DMS53 treated with DMSO at 0.1 percent for 48 hours (cell line): ENCODE results near the gene LMAN2L.

ENCODE experiments used
- DNase-seq: peaks from one replicate; lab custom pipeline; 2025; ENCODE audit not compliant: unreplicated experiment; lab: John Stamatoyannopoulos, UW

The LMAN2L gene

DNA sequence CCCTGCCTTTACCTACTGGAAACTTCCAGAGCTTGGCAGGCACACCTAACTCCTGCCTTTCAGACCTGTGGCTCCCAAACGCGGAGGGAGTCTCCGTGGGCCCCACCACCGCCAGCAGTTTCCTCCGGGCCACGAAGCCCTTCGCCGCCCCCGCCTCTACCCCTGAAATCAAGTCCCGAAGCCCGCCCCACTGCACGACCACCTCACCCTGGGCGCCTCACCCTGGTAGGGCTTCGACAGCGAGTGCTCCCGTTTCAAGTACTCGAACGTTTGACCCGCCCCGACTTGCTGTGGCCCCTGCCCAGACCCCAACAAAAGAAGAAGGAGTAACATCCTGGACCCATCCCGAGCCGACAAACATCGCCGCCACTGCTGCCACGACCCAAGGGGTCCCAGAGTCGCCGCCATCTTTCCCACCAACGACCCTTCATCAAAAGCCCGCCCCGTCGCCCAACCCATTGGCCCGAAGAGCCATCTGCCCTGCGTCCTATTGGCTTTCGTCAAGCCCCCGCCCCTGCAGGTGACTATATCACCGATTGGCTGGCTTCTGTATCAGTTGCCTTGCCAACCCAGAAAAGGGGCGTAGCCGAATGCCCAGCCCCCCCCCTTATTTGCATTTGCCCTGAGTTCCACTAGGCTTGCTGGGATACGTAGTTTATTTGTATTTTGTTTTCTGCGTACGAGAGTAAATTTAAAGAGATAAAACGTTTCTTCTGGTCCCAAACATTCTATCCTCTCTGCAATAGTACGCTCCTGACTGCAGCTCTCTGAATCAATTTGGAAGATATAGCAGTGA, at the start of gene LMAN2L:
Gene LMAN2L (minus strand): TSS at position 432 of the 796 bp plus-strand sequence. CDS start 24 bp downstream, at position 408.
- DNase-seq, result peak; percentile 99

DNA sequence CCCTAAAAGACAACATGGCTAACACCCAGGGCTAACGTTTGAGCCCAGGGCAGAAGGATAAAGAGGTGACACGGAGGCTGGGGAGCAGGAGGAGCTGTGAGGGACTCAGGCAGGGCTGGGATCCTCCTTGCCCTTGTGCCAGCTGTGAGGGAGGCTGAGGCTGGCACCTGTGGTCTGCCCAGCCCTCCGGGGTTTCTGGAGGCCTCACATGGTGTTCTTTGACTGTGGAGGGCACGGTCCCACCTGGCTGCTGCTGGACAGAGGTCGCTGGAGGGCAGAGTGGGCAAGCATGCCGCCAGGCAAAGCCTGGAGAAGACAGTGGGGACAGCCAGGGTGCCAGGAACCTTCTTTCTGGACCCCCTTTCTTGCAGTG, 49.4 kb upstream of the LMAN2L start:
- DNase-seq, result no peak

DNA sequence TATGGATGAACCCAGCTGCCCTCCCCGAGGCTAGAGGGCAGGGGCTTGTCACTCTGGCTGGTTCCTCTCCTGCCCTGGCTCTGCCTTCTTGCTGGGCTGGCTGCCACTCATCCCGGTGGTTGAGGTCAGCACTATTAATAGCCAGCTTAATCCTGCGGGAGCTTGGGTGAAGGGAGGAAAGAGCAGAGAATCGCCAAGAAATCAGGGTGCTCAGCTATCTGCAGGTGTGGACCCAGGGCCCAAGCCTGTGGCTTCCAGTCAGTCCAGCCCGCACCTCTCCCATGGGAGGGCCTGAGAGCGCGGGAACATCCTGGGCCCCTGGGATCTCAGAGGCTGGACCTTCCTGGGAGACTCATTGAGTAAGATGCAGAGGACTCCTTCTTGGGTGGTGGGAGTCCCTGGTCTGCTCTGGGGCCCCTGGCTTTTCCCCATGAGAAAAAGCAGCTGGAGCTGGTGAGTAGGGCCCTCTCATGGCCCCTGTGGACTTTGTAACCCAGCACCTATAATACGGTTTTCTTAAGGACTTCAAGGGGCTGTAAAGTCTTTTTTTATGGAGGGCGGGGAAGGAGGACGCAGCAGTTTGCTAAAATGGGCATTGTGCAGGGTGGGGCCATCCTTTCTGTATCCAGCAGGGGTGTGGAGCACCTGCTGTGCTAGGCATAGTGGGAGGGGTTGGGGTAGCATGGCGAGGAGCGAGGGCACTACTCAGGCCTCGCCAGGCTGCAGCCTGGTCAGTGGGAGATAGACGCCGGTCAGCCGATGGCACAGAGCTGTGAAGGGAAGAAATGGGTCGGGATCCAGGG, 48.8 kb upstream of the LMAN2L start:
- no peak for DNase-seq

- DNase-seq, result no peak
These were observed 47.5 kb upstream of the LMAN2L start for GRCh38 chr2:96787411-96787810.

DNA sequence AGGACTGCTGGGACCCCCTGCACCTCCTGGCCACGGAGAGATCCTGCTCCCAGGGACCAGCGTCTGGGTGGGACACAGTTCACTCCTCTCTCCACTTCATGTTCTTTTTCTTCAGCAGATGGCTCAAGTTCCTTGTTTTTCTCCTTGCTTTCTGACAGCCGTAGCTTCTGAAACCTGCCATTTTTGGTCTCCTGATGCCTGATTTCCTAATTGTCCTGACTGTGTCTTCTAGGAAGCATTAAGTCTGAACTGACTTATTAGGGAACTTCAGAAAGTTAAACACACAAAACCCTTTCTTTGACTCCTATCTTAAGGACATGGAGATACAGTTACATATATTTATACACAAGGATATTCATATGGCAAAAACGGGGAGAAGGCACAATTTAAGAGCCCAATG, 43.5 kb upstream of the LMAN2L start:
- no peak for DNase-seq

DNA sequence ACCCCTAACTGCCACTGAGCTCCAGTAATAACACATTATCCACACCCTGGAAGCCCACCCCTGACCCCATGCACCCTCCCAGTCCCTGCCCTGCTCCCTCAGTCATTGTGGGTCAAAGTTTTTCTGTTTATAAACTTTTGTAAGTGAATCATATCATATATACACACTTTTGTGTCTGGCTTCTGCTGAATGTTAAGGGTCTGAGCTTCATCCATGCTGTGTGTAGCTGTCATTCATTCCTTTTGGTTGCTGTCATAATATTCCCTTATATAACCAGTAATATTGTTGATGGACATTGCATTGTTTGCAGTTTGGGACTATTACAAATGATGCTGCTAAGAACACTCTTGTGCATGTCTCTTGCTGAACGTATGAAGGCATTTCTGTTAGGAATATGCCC, 35.3 kb upstream of the LMAN2L start:
- no peak for DNase-seq

- DNase-seq, result peak; percentile 57
These were observed 34.1 kb upstream of the LMAN2L start for GRCh38 chr2:96773922-96774321.

DNA sequence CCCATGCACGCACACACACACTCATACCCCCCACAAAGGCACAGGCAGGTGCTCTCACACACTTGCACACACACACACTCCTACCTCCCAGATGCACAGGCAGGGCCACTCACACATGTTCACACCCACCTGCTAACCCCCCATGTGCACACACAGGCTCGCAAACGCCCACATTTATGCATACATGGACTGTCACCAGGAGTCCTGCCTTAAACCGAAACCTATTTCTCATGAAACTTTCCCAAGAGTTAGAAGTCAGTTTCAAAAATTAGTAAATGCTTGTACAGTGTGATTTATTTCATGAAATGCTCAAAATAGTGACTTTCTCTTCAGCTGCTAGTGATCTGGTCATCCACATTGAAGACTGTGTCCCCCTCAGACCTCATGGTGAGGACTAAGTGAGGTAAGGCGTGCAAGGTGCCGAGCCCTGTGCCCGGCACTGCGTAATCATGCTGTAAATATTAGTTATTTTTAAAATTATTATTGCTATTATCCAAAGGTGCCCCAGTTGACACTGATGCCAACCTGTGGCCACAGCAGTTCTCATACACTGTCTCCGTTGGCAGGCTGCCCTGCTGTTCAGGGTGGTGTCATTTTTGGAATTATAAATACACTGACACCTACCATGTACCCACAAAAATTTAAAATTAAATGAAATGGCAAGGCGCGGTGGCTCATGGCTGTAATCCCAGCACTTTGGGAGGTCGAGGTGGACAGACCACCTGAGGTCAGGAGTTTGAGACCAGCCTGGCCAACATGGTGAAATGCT, 33.2 kb upstream of the LMAN2L start:
- DNase-seq, result no peak

DNA sequence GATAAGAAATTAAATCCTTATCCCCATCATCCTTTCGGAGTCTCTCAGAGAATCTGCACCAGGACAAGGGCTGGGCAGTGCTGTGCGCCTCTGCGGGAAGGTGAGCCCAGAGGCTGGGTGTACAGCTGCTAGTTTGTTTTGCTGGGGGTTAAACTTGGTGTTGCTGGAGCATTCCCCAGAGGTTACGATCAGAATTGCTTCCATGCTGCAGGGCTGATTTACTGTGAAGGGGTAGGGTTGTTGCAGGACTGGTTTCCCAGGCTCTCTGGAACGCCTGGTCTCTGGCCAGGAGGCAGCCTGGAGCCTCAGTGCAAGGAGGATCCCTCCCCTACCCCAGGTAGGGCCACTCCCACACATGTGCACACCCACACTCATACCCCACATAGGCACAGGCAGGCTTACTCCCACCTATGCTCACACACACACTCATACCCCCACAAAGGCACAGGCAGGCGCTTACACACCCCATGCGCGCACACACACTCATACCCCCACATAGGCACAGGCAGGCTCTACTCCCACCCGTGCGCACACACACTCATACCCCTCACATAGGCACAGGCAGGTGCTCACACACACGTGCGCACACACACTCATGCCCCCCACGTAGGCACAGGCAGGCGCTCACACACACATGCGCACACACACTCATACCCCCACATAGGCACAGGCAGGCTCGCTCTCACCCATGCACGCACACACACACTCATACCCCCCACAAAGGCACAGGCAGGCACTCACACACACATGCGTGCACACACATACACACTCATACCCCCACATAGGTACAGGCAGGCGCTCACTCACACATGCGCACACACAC, 32.1 kb upstream of the LMAN2L start:
- no peak for DNase-seq

DNA sequence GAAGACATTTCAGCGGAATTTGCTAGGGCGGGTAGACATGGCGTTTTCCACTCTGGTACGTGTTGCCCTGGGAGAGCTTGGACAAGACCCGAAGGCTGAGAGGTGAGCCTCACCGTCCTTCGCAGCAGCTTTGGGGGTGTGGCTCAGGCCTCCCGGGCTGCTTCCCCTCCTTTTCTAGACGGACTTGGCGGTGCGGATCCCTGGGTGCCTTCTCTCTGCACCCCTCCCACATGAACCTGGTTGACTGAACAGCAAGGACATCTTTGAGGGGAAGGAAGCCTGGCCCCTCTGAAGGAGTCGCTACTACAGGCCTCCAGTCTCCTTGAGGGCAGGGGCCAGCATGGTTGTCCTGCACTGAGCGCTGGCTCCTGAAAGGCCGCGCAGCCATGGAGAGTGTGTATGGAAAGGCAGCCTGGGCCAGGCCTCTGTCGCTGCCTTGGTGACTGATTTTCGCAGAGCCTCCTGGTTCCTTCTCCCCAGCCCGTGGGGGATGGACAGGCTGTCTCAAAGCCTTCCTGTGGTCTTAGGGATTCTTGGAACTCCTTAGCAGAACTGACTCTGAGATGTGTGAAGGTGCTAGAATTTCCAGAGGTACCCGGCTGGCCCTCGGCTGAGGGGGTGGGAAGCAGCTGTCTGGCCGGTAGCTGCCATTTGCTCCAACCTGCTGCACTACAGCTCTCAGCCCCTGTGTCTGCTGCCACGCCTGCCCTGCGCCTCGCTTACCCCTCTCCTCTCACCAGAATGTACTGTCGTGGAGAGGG, 30.8 kb upstream of the LMAN2L start:
- no peak for DNase-seq

DNA sequence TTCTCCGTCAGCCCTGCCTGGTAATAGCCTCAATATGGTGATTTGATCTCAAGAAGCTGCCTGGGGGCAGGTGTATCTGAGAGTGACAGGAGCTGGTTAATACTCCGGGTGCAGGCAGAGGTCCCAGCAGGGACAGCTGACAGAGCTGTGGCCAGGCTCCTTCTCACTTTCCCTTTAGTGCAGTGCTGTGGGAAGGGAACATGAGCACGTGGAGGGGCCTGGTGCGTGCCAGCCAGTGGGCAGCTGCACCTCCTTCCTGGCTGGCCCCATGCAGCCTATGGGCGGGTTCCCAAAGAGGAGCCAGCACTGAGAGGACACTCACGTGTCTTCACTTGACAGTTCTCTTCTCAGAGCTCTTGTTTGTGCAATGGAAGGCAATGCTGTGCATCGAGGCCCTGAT, 29.9 kb upstream of the LMAN2L start:
- DNase-seq, result no peak

GRCh38 chr2:96768083-96768561, 28.3 kb upstream of the LMAN2L start:
- DNase-seq, result no peak

GRCh38 chr2:96767135-96767871, 27.4 kb upstream of the LMAN2L start:
- DNase-seq, result no peak

DNA sequence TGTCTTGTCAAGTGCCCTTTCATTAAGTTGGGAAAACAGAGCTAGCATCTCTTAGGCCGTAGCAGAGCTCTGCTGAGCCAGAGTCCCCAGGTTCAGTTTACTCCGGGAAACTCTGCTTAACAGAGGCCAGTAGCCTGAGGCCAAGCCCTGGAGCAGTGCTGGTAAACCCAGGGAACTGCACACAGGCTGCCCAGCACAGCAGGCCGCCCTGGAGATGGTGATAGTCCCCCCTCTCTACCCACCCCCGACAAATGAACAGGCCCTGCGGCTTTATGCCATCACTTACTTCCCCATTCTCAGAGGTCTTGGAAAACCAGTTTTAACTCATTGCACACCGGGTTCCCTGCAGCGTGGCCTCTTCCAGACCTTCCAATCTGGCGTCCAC, 24.4 kb upstream of the LMAN2L start:
- DNase-seq, result no peak

DNA sequence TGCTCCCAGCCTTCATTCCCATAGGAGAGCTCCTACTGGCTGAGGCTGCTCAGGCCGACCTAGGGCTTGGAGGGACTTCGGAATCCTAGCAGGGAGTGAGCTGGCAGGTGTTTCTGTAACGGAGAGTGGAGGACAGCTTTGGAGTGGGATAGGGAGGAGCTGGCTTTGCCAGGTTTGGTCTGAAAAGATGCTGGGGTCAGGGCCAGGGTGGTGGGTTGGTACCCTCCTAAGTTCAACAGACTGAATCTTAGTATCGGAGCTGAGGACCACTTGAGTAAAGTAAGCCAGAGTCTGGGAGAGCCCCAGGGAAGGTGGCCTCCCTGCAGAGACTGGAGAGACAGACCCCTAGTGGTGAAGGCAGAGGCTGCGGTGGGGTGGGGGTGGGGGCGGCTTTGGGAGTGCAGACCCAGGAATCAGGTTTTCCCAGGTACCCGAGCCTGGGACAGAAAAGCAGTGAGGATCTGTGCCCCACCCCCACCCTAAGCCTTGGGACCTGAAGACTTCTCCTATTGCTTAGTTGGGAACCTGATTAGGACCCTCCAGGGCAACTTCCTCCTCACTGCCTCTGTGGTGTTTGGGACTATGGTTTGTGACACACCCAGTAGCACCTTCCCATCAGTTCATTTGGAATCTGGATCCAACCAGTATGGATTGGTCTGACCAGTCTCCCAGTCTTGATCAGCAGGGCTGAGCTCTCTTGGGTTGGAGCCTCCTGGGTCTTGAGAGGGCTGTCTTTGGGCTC, 23.8 kb upstream of the LMAN2L start:
- DNase-seq, result no peak

GRCh38 chr2:96762529-96763311, 22.9 kb upstream of the LMAN2L start:
- DNase-seq, result no peak

GRCh38 chr2:96760986-96761832, 21.3 kb upstream of the LMAN2L start:
- peak; percentile 83 for DNase-seq
